NAMALWA (cell line): ENCODE results near the gene CUEDC1.
"Not testable (repeated sequence)": the region's sequence is repeated elsewhere in the genome, so short reads cannot be mapped to it uniquely, and the experiment has no call there.

Source experiments
- DNase-seq: peaks from one replicate; pipeline ENCODE4 v3.0.0-alpha.2; 2015; ENCODE audit warnings: low spot score

CUEDC1 gene

DNA sequence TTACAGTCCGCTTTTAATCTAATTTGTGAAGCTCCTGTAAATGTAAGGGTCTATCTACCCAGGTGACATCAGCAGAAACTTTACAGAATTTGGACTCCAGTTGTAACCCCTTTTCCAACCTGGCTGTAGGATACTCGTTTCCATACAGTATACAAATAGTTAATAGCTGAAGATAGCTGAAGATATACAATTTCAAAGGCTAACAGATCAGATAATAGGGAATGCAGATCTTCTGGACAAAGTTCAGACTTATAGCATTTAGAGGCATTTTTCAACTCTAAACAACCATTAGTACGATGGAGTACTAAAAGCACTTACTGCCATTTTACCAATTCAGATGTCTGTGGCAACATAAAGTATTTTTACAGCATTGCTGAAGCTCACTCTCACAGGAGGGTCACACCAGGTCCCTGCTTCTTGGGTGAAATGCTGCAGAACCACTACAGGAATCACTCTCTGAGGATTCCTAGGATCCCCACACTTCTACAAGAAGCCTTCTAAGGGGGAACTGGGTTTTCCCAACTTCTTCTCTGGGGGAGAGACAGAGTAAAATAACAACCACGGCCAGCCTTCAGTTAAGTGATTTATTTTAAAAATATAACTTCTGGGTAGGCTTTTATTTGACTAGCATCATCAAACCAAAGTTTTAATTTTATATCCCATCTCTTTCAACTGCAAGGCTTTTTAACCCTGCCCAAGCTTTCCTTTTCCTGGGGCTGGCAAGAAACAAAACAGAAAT lies 29.9 kb upstream of the CUEDC1 start:
- DNase-seq = no peak

DNA sequence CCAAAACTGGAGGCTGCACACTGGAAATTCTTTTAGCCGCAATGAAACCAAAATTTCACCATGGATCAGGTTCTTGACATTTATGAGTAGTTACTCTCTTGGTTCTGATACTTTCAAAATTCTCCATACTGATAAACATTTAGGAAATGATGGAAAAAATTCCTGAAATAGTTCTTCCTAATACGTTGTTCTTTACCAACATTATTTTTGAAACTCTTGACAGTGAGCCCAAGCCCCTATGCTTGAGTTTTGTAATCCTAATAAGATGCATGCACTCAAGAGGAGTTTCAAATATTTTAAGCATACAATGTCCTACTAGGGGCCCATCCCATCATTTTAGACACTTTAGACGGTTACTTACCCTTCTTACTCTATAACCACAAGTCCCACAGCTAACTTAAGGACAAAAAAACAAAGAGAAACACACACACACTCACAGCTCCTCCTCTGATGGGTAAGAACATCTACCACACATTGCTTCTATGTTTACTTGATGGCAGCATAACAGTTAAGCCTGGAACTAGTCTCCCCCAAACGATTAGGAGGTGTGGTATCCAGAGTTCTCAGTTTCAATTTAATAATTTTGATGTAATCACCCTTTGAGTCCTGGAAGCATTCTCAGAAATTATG lies 29.2 kb upstream of the CUEDC1 start:
- DNase-seq = no peak

DNA sequence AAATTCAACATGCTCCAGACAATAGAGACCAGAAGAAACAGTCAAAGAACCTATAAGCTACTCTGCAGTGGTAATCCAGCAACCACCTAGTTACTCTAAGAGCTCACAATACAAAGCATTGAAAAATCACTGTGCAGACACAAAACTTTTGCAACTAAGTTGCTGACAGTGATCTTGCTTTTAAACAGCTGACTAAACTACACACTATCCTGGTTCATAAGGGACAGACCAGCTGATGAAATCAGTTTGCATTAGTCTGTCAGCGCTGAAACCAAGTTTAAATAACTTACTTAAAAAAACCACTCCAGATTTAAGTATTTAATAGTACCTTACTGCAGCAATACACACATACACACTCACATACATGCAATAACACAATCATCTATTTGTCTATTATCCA lies 28.2 kb upstream of the CUEDC1 start:
- DNase-seq = no peak

DNA sequence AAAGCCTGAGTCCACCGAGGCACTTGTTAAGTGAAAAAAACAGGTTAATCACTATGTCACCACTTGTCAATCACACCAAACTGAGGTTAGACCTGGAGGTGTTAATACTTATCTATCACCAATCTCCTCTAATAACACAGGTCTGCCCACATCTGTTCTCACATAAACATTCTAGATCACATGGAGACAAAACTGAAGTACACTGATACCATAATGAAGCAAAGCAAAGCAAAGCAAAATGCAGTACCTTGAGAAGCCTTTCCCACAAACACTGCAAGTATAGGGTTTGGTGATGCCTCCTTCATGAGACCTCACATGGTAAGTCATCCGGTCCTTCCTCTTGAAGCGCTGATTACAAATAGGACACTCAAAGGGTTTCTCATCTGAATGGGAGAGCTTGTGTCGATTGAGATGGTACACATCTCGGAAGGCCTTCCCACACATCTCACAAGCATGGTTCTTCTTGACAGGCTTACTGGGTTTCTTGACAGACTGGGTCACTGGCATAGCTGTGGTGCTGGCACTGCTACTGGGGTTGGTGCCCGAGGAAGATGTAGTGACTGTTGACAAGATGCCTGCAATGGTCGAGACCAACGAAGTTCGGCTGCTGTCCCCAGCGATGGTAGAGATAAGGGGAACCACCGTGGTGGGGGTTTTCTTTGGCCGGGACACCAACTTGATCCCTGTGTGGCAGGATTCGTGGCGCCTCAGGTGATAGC lies 27.4 kb upstream of the CUEDC1 start:
- no peak for DNase-seq

DNA sequence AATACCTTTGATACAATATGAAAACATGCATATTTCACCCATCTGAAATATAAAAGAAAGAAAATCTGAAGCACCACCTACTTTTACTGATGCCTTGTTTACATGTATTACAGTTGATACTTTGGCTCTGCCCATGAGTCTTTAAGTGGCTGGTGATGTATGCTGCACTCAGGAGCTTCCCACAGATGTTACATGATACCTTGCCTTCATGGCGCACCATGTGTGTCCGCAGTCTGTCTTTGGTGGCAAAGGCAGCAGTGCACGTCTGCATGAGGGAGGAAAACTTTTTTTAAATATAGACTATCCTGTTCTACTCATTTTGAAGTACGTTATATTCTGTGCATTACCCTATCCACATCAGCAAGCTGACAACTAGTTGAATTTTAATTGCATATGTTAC lies 25.3 kb upstream of the CUEDC1 start:
- DNase-seq = no peak

DNA sequence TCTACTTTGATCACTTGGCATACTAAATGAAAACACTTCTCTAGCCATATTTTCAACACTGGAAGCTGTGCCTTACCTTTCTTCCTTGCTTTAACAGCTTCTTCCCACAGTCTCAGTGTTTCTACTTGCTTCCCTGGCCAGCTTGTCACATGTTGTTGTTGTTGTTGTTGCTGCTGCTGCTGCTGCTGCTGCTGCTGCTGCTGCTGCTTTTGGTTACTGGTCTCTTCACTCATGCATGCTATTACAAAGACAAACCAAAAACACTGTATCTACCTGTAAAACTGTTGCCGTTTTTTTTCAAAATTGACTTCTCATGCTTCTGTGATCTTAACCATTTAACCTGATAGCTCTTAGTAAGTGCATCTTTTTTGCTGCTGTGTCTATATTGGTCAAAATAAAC lies 23.9 kb upstream of the CUEDC1 start:
- no peak for DNase-seq

DNA sequence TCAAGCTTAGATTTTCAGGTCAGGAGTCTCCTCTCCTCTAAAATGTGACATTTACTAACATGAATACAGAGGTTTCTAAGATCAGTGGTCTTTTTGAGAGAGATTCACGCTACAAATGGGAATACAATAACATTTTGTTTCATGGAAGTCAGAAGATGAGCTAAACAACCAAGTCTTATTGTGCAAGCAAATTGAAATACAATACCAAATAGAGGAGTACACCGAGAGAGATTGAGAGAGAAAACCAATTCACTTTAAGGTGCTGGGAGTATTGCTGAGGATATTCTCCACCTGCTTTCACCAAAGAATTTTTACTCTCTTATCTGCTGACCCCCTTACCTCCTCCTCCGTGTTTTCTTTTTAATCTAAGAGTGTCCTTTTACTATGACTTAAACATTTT lies 21.4 kb upstream of the CUEDC1 start:
- no peak for DNase-seq

DNA sequence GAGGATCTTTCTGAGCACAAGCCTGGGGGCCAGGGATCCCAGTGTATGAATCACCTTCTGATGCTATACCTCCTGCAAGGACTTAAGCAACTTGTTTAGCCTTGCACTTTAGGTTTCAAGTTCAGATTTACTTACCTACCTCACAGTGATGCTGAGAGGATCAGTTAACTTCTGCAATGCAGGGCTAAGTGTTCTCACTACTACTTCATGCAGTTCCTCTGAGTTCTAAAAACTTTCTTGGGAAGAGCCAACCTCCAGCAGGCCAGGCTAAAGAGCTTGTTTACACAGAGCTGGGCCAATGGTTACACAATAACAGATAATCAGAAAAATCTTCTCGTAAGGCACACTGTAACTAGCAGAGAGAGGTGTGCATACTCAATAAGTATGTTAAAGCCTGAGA lies 19.8 kb upstream of the CUEDC1 start:
- DNase-seq = no peak

DNA sequence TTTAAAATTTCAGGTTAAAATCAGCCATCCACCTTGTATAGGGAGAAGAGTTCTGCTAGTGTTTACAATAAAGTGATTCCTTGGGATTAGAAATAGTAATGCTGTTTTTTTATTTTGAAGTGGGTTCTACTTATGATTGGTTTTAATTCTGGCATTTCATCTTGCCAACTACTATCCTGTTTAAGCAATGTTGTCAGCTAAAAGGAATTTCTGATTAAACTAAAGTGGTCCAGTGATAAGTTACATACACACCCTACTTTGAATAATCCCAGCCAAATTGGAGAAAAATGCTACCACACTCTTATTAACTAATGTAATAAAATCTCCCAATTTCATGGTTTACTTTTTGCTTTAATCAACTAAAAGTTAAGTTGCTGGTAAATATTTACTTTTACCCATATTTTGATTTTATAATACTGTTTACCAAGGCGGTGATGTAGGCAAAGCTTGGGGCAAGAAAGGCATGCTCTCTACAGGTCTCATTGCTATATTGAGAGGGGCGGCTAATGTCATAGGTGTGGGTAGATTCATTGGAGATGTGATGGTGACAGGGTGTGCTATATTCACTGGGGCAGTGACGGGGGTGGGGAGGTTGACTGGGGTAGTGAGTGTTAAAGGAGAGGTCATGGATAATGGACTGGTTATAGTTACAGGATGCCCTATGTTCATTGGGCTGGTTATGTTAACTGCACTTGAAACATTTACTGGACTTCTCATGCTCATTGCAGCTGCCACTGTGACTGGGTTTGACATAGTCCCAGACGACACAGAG lies 19.0 kb upstream of the CUEDC1 start:
- DNase-seq = not testable (repeated sequence)

DNA sequence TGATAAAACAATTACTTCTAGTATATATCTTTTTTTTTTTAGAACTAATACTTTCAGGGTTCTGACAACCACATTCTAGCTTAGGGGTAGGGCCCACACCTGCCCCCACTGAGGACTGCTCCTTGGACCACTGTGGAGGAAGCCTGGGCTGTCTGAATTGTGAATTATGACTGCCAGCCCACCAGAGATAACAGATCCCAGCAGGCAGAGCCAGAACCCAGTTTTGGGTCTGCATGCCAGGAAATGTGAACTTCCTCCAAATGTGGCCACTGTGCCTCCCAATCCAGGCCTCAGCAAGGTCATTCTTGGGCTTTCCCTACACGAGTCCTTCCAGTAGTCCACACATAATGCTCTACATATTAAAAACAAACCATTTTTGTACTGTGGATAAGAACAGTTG lies 16.9 kb upstream of the CUEDC1 start:
- no peak for DNase-seq

DNA sequence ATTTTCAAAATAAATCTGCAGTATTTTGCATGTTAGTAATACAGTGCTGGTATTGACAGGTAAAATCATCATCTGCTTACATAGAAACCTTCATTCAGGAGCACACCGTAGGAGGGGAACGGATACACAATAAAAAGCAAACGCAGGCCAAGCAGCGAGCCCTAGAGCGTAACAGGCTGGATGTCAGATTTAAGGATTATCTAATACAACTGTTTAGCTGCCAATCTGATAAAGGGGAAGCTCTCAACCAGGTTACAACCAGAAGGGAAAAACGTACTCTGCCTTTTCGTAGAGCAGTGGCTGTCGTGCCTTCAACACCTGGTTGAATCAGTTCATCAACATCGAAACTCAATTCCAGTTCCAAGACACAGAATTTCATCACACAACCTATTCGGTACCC lies 16.4 kb upstream of the CUEDC1 start:
- DNase-seq = no peak

DNA sequence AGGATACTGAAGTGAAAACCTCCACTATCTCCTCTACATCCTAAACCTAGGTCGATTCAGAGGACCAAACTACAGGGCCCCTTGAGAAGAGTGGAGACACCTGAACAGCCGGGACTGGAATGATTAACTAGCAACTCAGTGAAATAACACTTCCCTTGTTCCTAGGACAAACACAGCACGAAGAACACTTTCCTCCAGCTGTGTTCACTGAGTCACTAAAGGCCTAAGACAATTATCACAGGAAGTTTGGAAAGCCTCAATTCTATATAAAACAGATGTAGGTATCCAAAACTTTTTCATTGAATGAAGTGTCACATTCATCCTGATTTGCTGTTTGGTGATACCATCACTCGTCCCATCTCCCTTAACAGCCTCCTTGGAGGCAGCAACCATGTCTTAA lies 15.5 kb upstream of the CUEDC1 start:
- DNase-seq = no peak

DNA sequence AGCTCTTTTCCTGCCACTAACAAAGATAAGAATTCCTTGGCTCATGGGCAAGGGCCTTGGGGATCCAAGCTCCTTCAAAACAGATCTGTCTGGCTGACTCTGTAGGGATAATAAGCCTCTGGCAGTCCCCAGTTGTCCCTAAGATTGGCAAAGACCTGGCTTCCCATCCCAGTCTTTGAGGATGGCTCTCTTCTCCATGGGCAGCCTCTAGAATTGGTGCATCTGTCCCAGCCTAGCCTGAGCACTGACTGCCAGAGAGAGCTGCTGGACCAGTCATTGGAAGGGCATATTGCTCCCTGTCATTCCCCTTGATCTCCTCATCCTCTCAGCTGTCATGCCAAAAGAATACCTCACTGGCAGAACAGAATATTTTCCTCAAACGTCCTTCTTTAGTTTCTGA lies 13.2 kb upstream of the CUEDC1 start:
- DNase-seq = no peak

DNA sequence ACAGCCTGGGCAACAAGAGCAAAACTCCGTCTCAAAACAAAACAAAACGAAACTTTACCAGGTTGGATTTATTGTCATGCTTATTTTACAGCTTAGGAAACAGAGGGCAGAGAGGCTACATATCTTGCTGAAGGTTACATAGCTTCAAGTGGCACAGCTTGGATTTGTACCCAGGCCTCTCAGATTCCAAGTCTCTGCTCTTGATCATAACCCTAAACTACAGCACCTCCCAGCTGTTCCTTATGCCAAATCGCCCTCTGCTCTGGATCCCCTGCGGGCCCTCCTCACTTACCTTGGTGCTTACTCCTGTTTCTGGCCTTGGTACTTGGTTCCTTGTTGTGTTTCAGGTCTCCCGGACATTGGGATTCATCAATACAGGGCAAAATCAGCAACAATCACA lies 11.7 kb upstream of the CUEDC1 start:
- DNase-seq = no peak

DNA sequence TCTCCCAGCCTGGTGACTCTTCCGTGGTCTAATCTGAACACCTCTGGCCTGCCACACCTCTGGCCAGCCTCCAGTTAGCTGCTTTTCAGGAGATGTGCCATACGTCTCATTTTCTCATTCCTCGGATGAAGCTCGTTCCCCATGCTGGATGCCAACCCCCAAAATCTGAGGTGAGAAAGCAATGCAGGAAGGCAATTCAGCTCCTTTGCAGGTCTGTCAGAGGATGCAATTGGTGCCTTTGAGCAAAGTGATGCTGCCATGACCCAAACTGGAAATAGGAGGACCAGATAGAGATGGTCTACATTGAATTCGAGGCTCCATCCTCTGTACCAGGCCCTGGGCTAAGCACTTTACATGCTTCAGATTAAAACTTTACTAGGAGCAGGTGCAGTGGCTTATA lies 11.0 kb upstream of the CUEDC1 start:
- DNase-seq = no peak

DNA sequence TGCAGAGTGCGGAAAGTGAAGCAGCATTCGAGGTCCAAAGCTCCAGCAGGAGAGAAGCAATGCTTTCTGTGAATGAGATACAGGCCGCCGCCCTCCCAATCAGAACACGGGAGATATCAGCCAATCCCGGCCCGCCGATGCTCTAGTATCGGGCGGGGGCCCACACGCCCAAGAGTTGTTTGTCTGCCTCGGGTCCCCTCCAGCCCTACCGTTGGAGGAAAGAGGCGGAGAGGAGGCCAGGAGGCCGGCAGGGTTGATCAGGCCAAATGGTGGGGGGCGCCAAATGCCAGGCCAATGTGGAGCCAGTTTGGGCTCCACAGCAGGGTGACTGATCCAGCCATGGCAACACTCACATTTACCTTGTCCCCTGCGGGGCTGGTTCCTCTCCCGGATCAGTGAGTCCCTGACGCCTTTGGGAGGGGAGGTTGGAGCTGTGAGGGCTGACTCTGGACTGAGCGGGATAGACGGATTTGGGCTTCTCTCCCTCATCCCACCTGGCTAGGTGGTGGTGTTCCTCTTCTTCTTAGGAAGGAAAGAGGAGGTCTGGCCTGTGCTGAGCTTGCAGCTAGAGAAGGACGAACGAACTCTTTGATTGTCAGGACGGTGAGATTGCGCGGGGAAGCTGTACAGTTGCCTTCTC lies 10.4 kb upstream of the CUEDC1 start:
- no peak for DNase-seq

DNA sequence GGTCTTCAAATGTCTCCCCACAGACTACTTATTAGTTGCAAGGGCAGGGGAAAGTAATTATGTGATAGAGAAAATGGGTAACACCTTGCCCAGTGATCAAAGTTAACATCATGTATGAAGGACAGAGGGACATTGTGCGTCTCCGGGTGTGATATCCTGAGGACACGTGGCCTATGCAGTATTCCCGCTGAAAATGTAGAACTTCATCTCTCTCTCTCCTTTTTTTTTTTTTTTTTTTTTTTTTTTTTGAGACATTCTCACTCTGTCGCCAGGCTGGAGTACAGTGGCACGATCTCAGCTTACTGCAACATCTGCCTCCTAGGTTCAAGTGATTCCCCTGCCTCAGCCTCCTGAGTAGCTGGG lies 7.9 kb upstream of the CUEDC1 start:
- no peak for DNase-seq

DNA sequence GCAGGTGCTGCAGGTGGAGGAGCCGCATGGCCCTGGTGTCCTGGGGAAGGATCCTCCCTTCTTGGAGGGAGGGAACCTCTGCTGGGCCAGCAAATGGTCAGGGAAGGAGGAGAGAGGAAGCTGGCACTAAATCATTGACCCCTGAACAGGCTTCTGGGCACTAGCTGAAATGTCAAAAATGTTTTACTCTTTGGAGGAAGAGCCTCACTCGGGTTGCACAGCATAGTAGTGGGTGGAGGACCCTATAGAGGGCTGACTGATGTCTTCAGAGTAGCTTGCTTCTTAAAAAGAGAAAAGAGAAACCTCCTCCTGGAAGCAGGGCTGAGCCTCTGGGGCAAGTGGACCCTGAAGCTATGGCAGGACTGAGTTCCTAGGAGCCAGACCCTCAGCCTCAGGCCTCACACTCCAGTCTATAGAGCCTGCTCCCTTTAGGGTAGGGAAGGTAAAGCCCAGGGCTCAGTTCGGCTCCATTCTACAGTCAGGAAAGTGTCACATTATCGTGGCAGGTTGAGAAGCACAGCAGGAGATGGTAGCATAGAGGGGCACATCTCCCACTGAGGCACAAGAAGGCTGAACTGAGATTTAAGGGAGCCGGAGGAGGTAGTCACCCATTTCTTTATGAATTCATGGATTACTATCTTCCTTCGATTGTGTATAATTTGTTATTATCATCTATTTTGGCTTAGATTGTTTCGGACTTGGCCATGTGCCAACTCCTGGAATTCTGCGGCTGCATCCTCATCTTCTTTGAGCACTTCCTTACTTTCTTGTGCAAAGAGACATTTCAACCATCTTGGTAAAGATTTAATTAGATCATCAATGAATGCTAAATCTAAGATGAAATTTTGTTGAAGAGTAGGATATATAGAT lies 7.3 kb upstream of the CUEDC1 start:
- no peak for DNase-seq

DNA sequence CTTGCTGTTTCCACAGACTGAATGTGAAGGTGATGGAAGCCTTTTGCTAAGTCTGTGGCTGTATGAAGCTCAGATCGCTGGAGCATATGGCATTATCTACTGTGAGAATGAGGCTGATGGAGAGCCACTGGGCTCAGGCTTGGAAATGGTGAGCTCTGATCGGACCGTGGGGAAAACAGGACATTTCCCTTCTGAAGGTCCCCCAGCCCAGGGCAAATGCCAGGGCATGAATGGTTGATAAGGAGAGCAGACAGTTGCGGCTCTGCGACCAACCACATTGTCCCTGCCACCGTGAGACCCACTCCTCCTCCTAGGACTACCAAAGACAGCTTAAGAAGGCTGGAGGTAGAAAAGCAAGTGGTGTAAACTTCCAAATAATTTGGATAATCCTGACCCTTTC lies 4.7 kb upstream of the CUEDC1 start:
- DNase-seq = no peak

DNA sequence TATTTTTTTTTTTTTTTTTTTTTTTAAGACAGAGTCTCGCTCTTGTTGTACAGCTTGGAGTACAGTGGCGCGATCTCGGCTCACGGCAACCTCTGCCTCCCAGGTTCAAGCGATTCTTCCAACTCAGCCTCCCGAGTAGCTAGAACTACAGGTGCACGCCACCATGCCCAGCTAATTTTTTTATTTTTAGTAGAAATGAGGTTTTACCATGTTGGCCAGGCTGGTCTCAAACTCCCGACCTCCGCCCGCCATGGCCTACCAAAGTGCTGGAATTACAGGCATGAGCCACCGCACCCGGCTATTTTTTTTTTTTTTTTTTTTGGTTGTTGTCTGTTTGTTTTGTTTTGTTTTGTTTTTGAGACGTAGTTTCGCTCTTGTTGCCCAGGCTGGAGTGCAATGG lies 3.2 kb upstream of the CUEDC1 start:
- DNase-seq = not testable (repeated sequence)

DNA sequence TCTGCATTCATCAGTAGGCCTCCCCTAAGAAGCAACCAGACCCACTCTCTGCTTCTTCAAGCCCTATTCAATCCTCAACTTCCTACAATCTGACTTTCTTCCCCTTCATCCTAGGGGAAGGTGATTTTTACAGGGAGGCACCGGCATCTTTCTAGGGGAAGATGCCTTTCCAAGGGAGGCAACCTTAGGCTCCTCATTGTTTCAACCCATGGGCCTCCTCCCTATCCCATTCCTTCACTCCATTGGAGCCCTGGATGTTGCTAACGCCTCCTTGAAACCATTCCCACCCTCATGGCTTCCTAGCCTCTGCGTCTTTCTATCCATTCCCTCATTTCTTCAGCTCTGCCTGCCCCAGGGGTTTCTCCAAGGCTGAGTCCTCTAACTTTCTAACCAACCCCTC lies 2.7 kb upstream of the CUEDC1 start:
- no peak for DNase-seq
